ENCODE measurements around the gene COX7A1.

The COX7A1 gene

GRCh38 chr19:36113894-36114720 lies 38.1 kb downstream of the COX7A1 start:
- TF ChIP-seq SPI1 (IDR thresholded peaks at IDR 0.05; ENCODE audit: low read depth, low read length) (no peak), POU2F2 (IDR thresholded peaks at IDR 0.05; ENCODE audit: low read depth, low read length) (no peak; the same call in 1 of the 2 replicates), POLR2A (IDR thresholded peaks at IDR 0.05; ENCODE audit: low read depth, low read length) (no peak), PAX5 (IDR thresholded peaks at IDR 0.05; ENCODE audit: insufficient read depth, low read length, severe bottlenecking) (no peak), POLR2AphosphoS5 (IDR thresholded peaks at IDR 0.05; ENCODE audit: low read depth, low read length) (no peak), TAF1 (IDR thresholded peaks at IDR 0.05; ENCODE audit: low read depth, low read length) (no peak)
- peak; percentile 52 for FAIRE-seq
- no peak for DNase-seq (ENCODE audit: insufficient read length, low spot score)

GRCh38 chr19:36113425-36113824 lies 38.8 kb downstream of the COX7A1 start:
- FAIRE-seq (no peak), DNase-seq (ENCODE audit: insufficient read length, low spot score) (no peak)
- TF ChIP-seq POLR2AphosphoS5 (IDR thresholded peaks at IDR 0.05; ENCODE audit: low read depth, low read length) (no peak), TAF1 (IDR thresholded peaks at IDR 0.05; ENCODE audit: low read depth, low read length) (no peak), SPI1 (IDR thresholded peaks at IDR 0.05; ENCODE audit: low read depth, low read length) (no peak)

- no peak for TF ChIP-seq POLR2A (IDR thresholded peaks at IDR 0.05; ENCODE audit: low read depth, low read length)
- no peak for TF ChIP-seq TAF1 (IDR thresholded peaks at IDR 0.05; ENCODE audit: low read depth, low read length)
- TF ChIP-seq POU2F2 (IDR thresholded peaks at IDR 0.05; ENCODE audit: low read depth, low read length) = no peak
- TF ChIP-seq POLR2AphosphoS5 (IDR thresholded peaks at IDR 0.05; ENCODE audit: low read depth, low read length) = no peak
- TF ChIP-seq SPI1 (IDR thresholded peaks at IDR 0.05; ENCODE audit: low read depth, low read length) = no peak
- no peak for TF ChIP-seq PAX5 (IDR thresholded peaks at IDR 0.05; ENCODE audit: insufficient read depth, low read length, severe bottlenecking)
- FAIRE-seq = no peak
- no peak for DNase-seq (ENCODE audit: insufficient read length, low spot score)
Measured at GRCh38 chr19:36112678-36113077, 39.6 kb downstream of the COX7A1 start.

- FAIRE-seq (no peak), DNase-seq (ENCODE audit: insufficient read length, low spot score) (no peak)
- TF ChIP-seq SPI1 (IDR thresholded peaks at IDR 0.05; ENCODE audit: low read depth, low read length) (no peak), POLR2AphosphoS5 (IDR thresholded peaks at IDR 0.05; ENCODE audit: low read depth, low read length) (no peak), POU2F2 (IDR thresholded peaks at IDR 0.05; ENCODE audit: low read depth, low read length) (no peak), POLR2A (IDR thresholded peaks at IDR 0.05; ENCODE audit: low read depth, low read length) (no peak), TAF1 (IDR thresholded peaks at IDR 0.05; ENCODE audit: low read depth, low read length) (no peak), PAX5 (IDR thresholded peaks at IDR 0.05; ENCODE audit: insufficient read depth, low read length, severe bottlenecking) (no peak)
Measured at GRCh38 chr19:36111200-36111539, 41.1 kb downstream of the COX7A1 start.

- TF ChIP-seq POU2F2 (IDR thresholded peaks at IDR 0.05; ENCODE audit: low read depth, low read length) = no peak
- no peak for TF ChIP-seq POLR2A (IDR thresholded peaks at IDR 0.05; ENCODE audit: low read depth, low read length)
- no peak for TF ChIP-seq SPI1 (IDR thresholded peaks at IDR 0.05; ENCODE audit: low read depth, low read length)
- no peak for TF ChIP-seq TAF1 (IDR thresholded peaks at IDR 0.05; ENCODE audit: low read depth, low read length)
- TF ChIP-seq POLR2AphosphoS5 (IDR thresholded peaks at IDR 0.05; ENCODE audit: low read depth, low read length) = no peak
- TF ChIP-seq PAX5 (IDR thresholded peaks at IDR 0.05; ENCODE audit: insufficient read depth, low read length, severe bottlenecking) = no peak
- no peak for DNase-seq (ENCODE audit: insufficient read length, low spot score)
- FAIRE-seq = no peak
Measured at GRCh38 chr19:36110487-36111199, 41.6 kb downstream of the COX7A1 start, which contains the start of gene OVOL3. OVOL3 (plus strand) TSS chr19:36111143; CDS start chr19:36111203, 60 bp downstream.

GRCh38 chr19:36108684-36109083 lies 43.6 kb downstream of the COX7A1 start:
- no peak for DNase-seq (ENCODE audit: insufficient read length, low spot score)
- TF ChIP-seq SPI1 (IDR thresholded peaks at IDR 0.05; ENCODE audit: low read depth, low read length) = no peak
- FAIRE-seq = no peak

GRCh38 chr19:36106991-36107390 lies 45.3 kb downstream of the COX7A1 start:
- TF ChIP-seq POLR2AphosphoS5 (IDR thresholded peaks at IDR 0.05; ENCODE audit: low read depth, low read length) = no peak
- TF ChIP-seq POLR2A (IDR thresholded peaks at IDR 0.05; ENCODE audit: low read depth, low read length) = no peak
- TF ChIP-seq SPI1 (IDR thresholded peaks at IDR 0.05; ENCODE audit: low read depth, low read length) = no peak
- TF ChIP-seq PAX5 (IDR thresholded peaks at IDR 0.05; ENCODE audit: insufficient read depth, low read length, severe bottlenecking) = no peak
- TF ChIP-seq TAF1 (IDR thresholded peaks at IDR 0.05; ENCODE audit: low read depth, low read length) = no peak
- no peak for TF ChIP-seq POU2F2 (IDR thresholded peaks at IDR 0.05; ENCODE audit: low read depth, low read length)
- FAIRE-seq (no peak), DNase-seq (ENCODE audit: insufficient read length, low spot score) (no peak)

- no peak for DNase-seq (ENCODE audit: insufficient read length, low spot score)
- TF ChIP-seq PAX5 (IDR thresholded peaks at IDR 0.05; ENCODE audit: insufficient read depth, low read length, severe bottlenecking) = no peak
- TF ChIP-seq POLR2A (IDR thresholded peaks at IDR 0.05; ENCODE audit: low read depth, low read length) = no peak
- no peak for FAIRE-seq
Measured at GRCh38 chr19:36106441-36106840, 45.8 kb downstream of the COX7A1 start.

GRCh38 chr19:36103842-36104552 lies 48.2 kb downstream of the COX7A1 start:
- no peak for DNase-seq (ENCODE audit: insufficient read length, low spot score)
- FAIRE-seq = no peak
- TF ChIP-seq POLR2A (IDR thresholded peaks at IDR 0.05; ENCODE audit: low read depth, low read length) = no peak
- no peak for TF ChIP-seq PAX5 (IDR thresholded peaks at IDR 0.05; ENCODE audit: insufficient read depth, low read length, severe bottlenecking)
- TF ChIP-seq TAF1 (IDR thresholded peaks at IDR 0.05; ENCODE audit: low read depth, low read length) = no peak
- TF ChIP-seq SPI1 (IDR thresholded peaks at IDR 0.05; ENCODE audit: low read depth, low read length) = no peak
- no peak for TF ChIP-seq POU2F2 (IDR thresholded peaks at IDR 0.05; ENCODE audit: low read depth, low read length)
- TF ChIP-seq POLR2AphosphoS5 (IDR thresholded peaks at IDR 0.05; ENCODE audit: low read depth, low read length) = no peak

Data from GM12891 (cell line).